HepG2 (cell line): ENCODE data around the gene KRTAP23-1.

Experiments used
- CTCF ChIP-seq: sonication (generic); formaldehyde crosslinking; IDR thresholded peaks from 2 replicates; pipeline ENCODE4 v1.5.0; 2020; ENCODE audit warnings: mild to moderate bottlenecking, missing genetic modification reagents, moderate library complexity
- MED13 ChIP-seq: sonication (generic); formaldehyde crosslinking; IDR thresholded peaks from 2 replicates; pipeline ENCODE4 v1.5.0; 2020; ENCODE audit warnings: missing genetic modification reagents
- POLR2A ChIP-seq, 2 experiments: IDR thresholded peaks; 2 replicates each; pipeline ENCODE4 v1.6.1; 2011; ENCODE audit warnings: low read depth in 2 of 2, low read length in 2 of 2, mild to moderate bottlenecking in 1 of 2, moderate library complexity in 1 of 2; ENCODE audit not compliant: insufficient read depth in 1 of 2
- PRDM15 ChIP-seq: sonication (generic); formaldehyde crosslinking; IDR thresholded peaks from 2 replicates; pipeline ENCODE4 v1.4.0; 2020; ENCODE audit warnings: missing genetic modification reagents
- REL ChIP-seq: sonication (generic); formaldehyde crosslinking; conservative IDR thresholded peaks from 2 replicates; pipeline ENCODE4 v1.8.0; 2022; ENCODE audit warnings: mild to moderate bottlenecking, missing genetic modification reagents, moderate library complexity
- ZBTB21 ChIP-seq: sonication (generic); formaldehyde crosslinking; IDR thresholded peaks from 2 replicates; pipeline ENCODE4 v1.4.0; 2020; ENCODE audit warnings: missing genetic modification reagents
- ZBTB7B ChIP-seq: sonication (generic); formaldehyde crosslinking; IDR thresholded peaks from 2 replicates; pipeline ENCODE4 v1.4.0; 2020; ENCODE audit warnings: missing genetic modification reagents
- ZFP82 ChIP-seq: sonication (generic); formaldehyde crosslinking; IDR thresholded peaks from 2 replicates; pipeline ENCODE4 v1.5.1; 2020; ENCODE audit warnings: mild to moderate bottlenecking, missing genetic modification reagents, borderline replicate concordance
- ZNF101 ChIP-seq: sonication (generic); formaldehyde crosslinking; IDR thresholded peaks from 2 replicates; pipeline ENCODE4 v1.4.0; 2020; ENCODE audit warnings: mild to moderate bottlenecking, low read depth, missing genetic modification reagents, borderline replicate concordance
- ZNF451 ChIP-seq: sonication (generic); formaldehyde crosslinking; IDR thresholded peaks from 2 replicates; pipeline ENCODE4 v1.5.0; 2020; ENCODE audit warnings: mild to moderate bottlenecking, missing genetic modification reagents
- ZNF574 ChIP-seq: sonication (generic); formaldehyde crosslinking; IDR thresholded peaks from 2 replicates; pipeline ENCODE4 v1.4.0; 2020; ENCODE audit warnings: missing genetic modification reagents
- ZNF670 ChIP-seq: sonication (generic); formaldehyde crosslinking; IDR thresholded peaks from 2 replicates; pipeline ENCODE4 v1.8.0; 2022; ENCODE audit warnings: mild to moderate bottlenecking, missing genetic modification reagents, borderline replicate concordance
- ZNF841 ChIP-seq: sonication (generic); formaldehyde crosslinking; IDR thresholded peaks from 2 replicates; pipeline ENCODE4 v1.8.1; 2023; ENCODE audit warnings: missing genetic modification reagents, borderline replicate concordance
- ZSCAN20 ChIP-seq: sonication (generic); formaldehyde crosslinking; IDR thresholded peaks from 2 replicates; pipeline ENCODE4 v1.4.0; 2020; ENCODE audit warnings: missing genetic modification reagents, mild to moderate bottlenecking, borderline replicate concordance

GRCh38 chr21:30337772-30338171, 10.6 kb downstream of the KRTAP23-1 start:
- no peak for TF ChIP-seq MED13 (CRISPR knock-in tag)
- TF ChIP-seq ZFP82: no peak
- no peak for TF ChIP-seq CTCF (CRISPR knock-in tag)
- TF ChIP-seq ZNF574: no peak
- TF ChIP-seq ZNF841 (CRISPR knock-in tag): no peak
- no peak for TF ChIP-seq REL (CRISPR knock-in tag)
- no peak for TF ChIP-seq ZSCAN20
- no peak for TF ChIP-seq ZNF451 (CRISPR knock-in tag)
- TF ChIP-seq POLR2A (IDR thresholded peaks at IDR 0.05; ENCODE audit: insufficient read depth in 1 of 2, low read depth in 2 of 2, low read length in 2 of 2): no peak
- no peak for TF ChIP-seq PRDM15
- no peak for TF ChIP-seq ZNF670 (CRISPR knock-in tag)
- TF ChIP-seq ZBTB7B (CRISPR knock-in tag): no peak
- no peak for TF ChIP-seq ZNF101 (CRISPR knock-in tag)
- TF ChIP-seq ZBTB21 (CRISPR knock-in tag): no peak
